Stimulated activated CD4-positive, alpha-beta T cell treated with anti-CD3 and anti-CD28 coated beads, TNF-alpha, amount 100 ng/mL, for 4 hours (primary cell): ENCODE measurements around the gene PEX14.
"Not testable (repeated sequence)": the region's sequence is repeated elsewhere in the genome, so short reads cannot be mapped to it uniquely, and the experiment has no call there.

Experiments
- DNase-seq, 3 experiments: peaks; one replicate each; pipeline ENCODE4 v3.0.0-alpha.2; 2020; ENCODE audit warnings: low read depth in 3 of 3

PEX14 gene

GRCh38 chr1:10450836-10451235, 23.9 kb upstream of the PEX14 start:
- DNase-seq: no peak

DNA sequence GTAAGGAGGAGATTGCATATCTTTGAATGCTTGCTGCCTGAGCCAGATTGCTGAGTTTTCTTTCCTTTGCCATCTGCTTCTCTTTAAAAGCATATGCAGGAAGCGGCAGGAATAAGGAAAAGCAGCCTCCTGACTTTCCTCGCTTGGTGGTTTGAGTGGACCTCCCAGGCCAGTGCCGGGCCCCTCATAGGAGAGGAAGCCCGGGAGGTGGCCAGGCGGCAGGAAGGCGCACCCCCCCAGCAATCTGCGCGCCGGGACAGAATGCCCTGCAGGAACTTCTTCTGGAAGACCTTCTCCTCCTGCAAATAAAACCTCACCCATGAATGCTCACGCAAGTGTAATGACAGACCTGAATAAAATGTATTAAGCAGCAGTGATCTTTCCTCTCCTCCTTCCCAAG, 23.5 kb upstream of the PEX14 start:
- DNase-seq: no peak

DNA sequence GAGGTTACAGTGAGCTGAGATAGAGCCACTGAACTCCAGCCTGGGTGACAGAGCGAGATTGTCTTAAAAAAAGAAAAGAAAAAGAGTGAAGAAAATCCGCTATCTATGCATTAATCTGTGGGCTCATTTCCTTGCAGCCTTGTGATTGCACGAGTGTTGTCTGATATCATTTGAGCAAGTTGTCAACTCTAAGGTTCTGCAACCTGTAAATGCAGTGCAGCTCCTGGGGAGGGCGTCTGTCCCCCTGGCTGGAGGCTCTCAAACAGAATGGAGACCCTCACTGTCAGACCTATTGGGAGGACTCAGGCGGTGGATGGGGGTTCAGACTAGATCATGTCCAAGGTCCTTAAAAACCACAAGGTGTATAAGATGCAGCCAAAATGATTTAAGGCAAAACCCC, 18.7 kb upstream of the PEX14 start:
- no peak for DNase-seq

- DNase-seq: no peak
These were observed 18.1 kb upstream of the PEX14 start for GRCh38 chr1:10456661-10457060.

DNA sequence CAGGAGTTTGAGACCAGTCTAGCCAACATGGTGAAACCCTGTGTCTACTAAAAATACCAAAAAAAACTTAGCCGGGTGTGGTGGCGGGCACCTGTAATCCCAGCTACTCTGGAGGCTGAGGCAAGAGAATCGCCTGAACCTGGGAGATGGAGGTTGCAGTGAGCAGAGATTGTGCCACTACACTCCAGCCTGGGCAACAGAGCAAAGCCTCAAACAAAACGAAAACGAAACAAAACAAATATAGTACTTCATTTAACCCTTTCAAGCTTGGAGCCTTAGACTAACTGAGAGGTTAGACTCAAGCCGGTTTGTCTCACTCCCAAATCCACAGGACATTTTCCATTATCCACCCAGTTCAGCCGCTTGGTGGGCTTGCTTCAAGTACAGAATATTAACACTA, 17.3 kb upstream of the PEX14 start:
- DNase-seq: not testable (repeated sequence)

GRCh38 chr1:10457875-10458274, 16.9 kb upstream of the PEX14 start:
- no peak for DNase-seq

GRCh38 chr1:10459184-10459583, 15.6 kb upstream of the PEX14 start:
- DNase-seq: no peak

GRCh38 chr1:10467078-10467477, 7.7 kb upstream of the PEX14 start:
- DNase-seq: no peak

DNA sequence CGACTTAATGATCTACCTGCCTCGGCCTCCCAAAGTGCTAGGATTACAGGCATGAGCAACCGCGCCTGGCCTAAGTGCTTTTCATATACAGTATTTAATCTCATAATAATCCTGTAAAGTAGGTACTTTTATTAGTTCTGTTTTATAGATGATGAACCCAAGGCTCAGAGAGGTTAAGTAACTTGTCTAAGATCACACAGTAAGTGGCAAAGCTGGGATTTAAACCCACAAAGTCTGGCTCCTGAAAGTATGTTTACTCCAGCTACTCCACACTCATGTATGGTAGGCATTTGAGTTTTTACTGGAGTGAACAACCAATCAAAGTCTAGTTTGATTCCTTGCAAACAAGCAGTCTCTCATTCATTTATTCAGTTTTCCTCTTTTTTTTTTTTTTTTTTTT, 4.7 kb upstream of the PEX14 start:
- DNase-seq: no peak

DNA sequence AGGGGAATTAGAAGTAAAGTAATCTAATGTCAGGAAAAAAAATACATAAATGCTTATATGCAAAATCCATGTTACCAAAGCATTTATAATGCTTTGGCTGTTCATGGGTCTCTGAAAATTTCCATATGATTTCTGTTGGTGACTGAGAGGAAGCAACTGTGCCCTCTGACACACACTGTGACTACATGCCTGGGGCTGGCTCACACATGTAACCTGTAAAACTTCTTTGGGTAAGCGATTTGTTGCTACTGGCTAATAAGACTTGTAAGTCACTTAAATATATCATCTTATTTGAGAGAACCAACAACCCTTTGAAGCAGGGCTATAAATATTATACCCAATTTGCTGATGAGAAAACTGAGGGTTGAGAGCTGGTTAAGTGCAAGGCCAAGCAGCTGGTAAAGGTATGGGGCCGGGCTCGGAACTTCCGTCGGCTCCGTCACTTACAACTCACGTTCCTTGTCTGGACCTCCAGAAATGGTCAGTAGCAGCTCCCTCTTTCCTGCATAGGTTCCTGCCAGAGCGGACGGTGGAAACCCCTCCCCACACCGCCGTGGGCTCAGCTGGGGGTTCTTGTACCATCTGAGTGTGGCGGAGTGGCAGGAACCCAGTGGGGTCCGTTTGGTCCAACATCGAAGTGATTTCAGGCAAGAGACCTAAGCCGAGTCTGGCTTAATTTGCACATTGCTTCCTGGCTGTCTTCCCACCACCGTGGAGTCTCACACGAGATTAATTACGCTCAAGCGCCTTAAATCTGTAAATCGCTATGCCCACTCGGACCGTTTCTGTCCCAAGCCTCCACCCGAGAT, 3.1 kb upstream of the PEX14 start:
- no peak for DNase-seq

GRCh38 chr1:10472220-10473144, 2.3 kb upstream of the PEX14 start, which contains the start of gene DFFA:
Gene DFFA, minus strand, starts transcription at chr1:10472529. Its CDS starts 71 bp downstream, at chr1:10472458.
- DNase-seq: peak; percentile 78 to 87 (median 81)

- DNase-seq: no peak
These were observed 1.5 kb upstream of the PEX14 start for GRCh38 chr1:10473145-10473765.

- not testable (repeated sequence) for DNase-seq
These were observed 489 bp upstream of the PEX14 start for GRCh38 chr1:10474309-10474612.

DNA sequence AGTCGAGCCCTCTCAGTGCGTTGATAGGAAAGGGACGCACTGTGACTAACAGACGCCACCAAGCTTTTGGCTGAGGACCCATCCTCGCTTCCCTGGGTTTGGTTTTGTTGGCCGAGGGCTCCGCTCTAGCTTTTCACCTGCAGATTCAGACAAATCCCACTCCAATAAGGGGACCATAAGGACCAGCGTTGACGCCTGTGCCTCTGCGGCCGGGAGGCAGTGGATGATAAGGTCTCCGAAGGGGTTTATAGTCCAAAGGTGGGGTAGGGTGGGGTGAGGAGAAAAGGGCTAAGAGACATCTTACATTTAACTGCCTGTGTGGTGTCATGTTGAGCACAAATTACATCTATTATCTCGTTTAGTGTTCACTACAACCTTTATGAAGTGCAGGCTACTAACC, 760 bp downstream of the PEX14 start:
- no peak for DNase-seq

DNA sequence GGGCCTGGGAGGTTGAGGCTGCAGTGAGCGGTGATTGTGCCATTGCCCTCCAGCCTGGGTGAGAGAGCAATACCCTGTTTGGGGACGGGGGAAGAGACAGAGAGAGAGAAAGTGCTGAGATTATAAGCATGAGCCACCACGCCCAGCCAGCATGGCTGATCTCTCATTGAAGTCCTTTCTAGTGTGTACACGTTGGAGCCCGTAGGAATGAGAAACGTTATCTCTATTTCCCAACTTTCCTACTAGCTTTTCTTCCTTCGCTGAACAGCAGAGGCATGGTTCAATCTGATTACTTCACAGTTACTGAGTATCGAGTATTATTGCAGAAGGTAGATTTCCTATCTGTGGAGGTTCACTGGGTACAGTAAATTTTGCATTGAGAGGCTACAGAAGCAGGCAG, 4.5 kb downstream of the PEX14 start:
- DNase-seq: no peak

DNA sequence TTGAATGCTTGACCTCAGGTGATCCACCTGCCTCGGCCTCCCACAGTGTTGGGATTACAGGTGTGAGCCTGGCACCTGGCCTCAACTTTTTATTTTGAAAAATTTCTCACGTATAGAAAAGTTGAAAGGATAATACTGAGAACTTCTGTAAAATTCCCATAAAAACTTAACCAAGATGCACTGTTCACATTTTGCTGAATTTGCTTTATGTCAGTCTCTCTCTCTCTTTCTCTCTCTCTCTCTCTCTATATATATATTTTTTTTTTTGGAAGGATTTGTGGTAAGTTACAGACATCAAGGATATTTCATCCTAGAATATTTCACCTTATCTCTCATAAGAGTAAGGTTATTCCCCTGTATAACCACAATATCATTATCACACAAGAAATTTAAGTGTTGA, 5.9 kb downstream of the PEX14 start:
- no peak for DNase-seq

DNA sequence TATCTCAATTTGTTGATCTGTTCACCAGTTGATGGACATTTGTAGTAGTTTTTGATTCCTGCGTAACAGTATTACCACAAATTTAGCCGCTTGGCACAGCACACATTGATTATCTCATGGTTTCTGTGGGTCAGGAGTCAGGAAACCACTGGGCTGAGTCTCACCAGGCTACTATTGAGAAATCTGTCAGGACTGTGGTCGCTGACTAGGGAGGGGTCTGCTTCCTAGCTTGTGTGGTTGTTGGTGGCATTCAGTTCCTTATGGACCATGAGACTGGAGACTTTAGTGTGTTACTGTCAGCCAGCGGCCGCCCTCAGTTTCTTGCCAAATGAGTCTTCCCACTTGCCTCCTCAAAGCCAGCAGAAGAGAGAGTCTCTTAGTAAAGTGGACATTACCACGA, 9.8 kb downstream of the PEX14 start:
- no peak for DNase-seq

GRCh38 chr1:10489291-10490055, 14.7 kb downstream of the PEX14 start:
- no peak for DNase-seq

- DNase-seq: no peak
These were observed 15.7 kb downstream of the PEX14 start for GRCh38 chr1:10490286-10490970.

- no peak for DNase-seq
These were observed 19.6 kb downstream of the PEX14 start for GRCh38 chr1:10494418-10494753.

GRCh38 chr1:10494754-10495474, 20.2 kb downstream of the PEX14 start:
- peak; percentile 65 to 75 (median 67) for DNase-seq
